K562 (cell line): ENCODE results near the gene DCUN1D4. TPM values are rescaled to one million over a fixed set of nuclear protein-coding genes. Genes with fewer than 3 reads are reported as not detected.

Experiments used
- ARID4B ChIP-seq: sonication (generic); formaldehyde crosslinking; IDR thresholded peaks from 2 replicates; pipeline ENCODE4 v1.8.0; 2022; ENCODE audit warnings: mild to moderate bottlenecking, missing genetic modification reagents
- CTBP1 ChIP-seq: fragments of 450-650 bp; IDR thresholded peaks from 2 replicates; pipeline ENCODE4 v1.6.1; 2016; ENCODE audit warnings: borderline replicate concordance
- CUX1 ChIP-seq: fragments of 200-800 bp; sonication (Bioruptor generic); IDR thresholded peaks from 2 replicates; pipeline ENCODE4 v1.6.1; 2016; ENCODE audit warnings: missing genetic modification characterization, missing compliant biosample characterization
- DPF2 ChIP-seq: fragments of 450-650 bp; IDR thresholded peaks from 2 replicates; pipeline ENCODE4 v1.6.1; 2016
- FOS ChIP-seq: IDR thresholded peaks from 3 replicates; pipeline ENCODE4 v1.6.1; 2011; ENCODE audit not compliant: insufficient read length; ENCODE audit errors: extremely low read depth
- HBP1 ChIP-seq: fragments of 450-650 bp; formaldehyde crosslinking; IDR thresholded peaks from 2 replicates; pipeline ENCODE4 v1.4.0; 2022; ENCODE audit warnings: missing genetic modification characterization
- HLTF ChIP-seq: fragments of 450-650 bp; IDR thresholded peaks from 2 replicates; pipeline ENCODE4 v1.6.1; 2016
- HSF4 ChIP-seq: fragments of 250-450 bp; sonication (Bioruptor Pico); IDR thresholded peaks from 2 replicates; pipeline ENCODE4 v2.1.2; 2022; ENCODE audit warnings: mild to moderate bottlenecking, moderate library complexity, borderline replicate concordance
- KDM1A ChIP-seq, 2 experiments: fragments of 450-650 bp; IDR thresholded peaks; 2 replicates each; pipeline ENCODE4 v1.6.1; 2016; ENCODE audit warnings: mild to moderate bottlenecking in 2 of 2
- MEIS2 ChIP-seq: fragments of 450-650 bp; IDR thresholded peaks from 2 replicates; pipeline ENCODE4 v1.6.1; 2014; ENCODE audit warnings: mild to moderate bottlenecking; ENCODE audit not compliant: partially characterized antibody
- PHTF2 ChIP-seq: fragments of 250-450 bp; sonication (Bioruptor Pico); IDR thresholded peaks from 2 replicates; pipeline ENCODE4 v1.5.0; 2021; ENCODE audit warnings: mild to moderate bottlenecking
- PRPF4 ChIP-seq: fragments of 200-400 bp; formaldehyde crosslinking; IDR thresholded peaks from one replicate; pipeline ENCODE4 v1.6.1; 2017; ENCODE audit warnings: low read length, low read depth, mild to moderate bottlenecking; ENCODE audit not compliant: insufficient read depth, poor library complexity, severe bottlenecking
- RBM15 ChIP-seq: fragments of 200-400 bp; formaldehyde crosslinking; IDR thresholded peaks from 2 replicates; pipeline ENCODE4 v1.6.1; 2018; ENCODE audit warnings: mild to moderate bottlenecking, low read length, moderate library complexity; ENCODE audit not compliant: insufficient read depth
- ZFP36 ChIP-seq: fragments of 150-350 bp; IDR thresholded peaks from 2 replicates; pipeline ENCODE4 v1.6.1; 2018; ENCODE audit warnings: low read length, low read depth; ENCODE audit not compliant: partially characterized antibody
- ZNF384 ChIP-seq: IDR thresholded peaks from 2 replicates; pipeline ENCODE4 v1.6.1; 2012; ENCODE audit warnings: low read depth, low read length, improper control_type of control experiment
- ZNF830 ChIP-seq: fragments of 250-450 bp; sonication (Bioruptor Pico); IDR thresholded peaks from 2 replicates; pipeline ENCODE4 v1.5.0; 2021; ENCODE audit warnings: mild to moderate bottlenecking
- ZZZ3 ChIP-seq: fragments of 450-650 bp; IDR thresholded peaks from 2 replicates; pipeline ENCODE4 v1.6.1; 2016; ENCODE audit warnings: antibody characterized with exemption, mild to moderate bottlenecking, moderate library complexity
- polyA plus RNA-seq, 8 experiments: library from polyadenylated mRNA; depleted of rRNA in 4 of 8; stranded (reverse) in 5 of 8; unstranded in 3 of 8; fragments of >200 nt; fragmentation: Nextera tagmentation in 2 of 8; fragmentation: Illumina TruSeq in 1 of 8; extraction: Ambion mirVana in 2 of 8; extraction: Trizol in 1 of 8; gene quantifications; 2 replicates each; pipeline versions ENCODE4 v1.2.1 to v1.2.3, GENCODE V29; 2011 to 2014; ENCODE audit warnings: inconsistent platforms in 1 of 8, missing spikeins in 1 of 8
- total RNA-seq, 7 experiments: library from RNA; depleted of rRNA in 6 of 7; stranded (reverse); fragments of >200 nt in 6 of 7; fragmentation: Illumina TruSeq in 2 of 7; extraction: Trizol in 2 of 7; gene quantifications; 2 replicates each; pipeline versions ENCODE4 v1.2.1 to v1.2.3, GENCODE V29; 2011 to 2021; ENCODE audit warnings: low replicate concordance in 1 of 7

The DCUN1D4 gene
- total and polyA plus RNA-seq, 9 of the 15 experiments (the other 6 are each of a cell fraction or from before 2014, with no cell fraction given): 15.1 to 73.5 (median 23.0) TPM

GRCh38 chr4:51853027-51853682, 10.2 kb downstream of the DCUN1D4 start (continued):
- no peak for TF ChIP-seq HSF4 (CRISPR knock-in tag)
- peak; percentile 79 for TF ChIP-seq CUX1 (CRISPR knock-in tag)
- no peak for TF ChIP-seq ZZZ3
- TF ChIP-seq CTBP1: 0 out of 2 replicates have a peak, but pooled peaks have one; percentile 19
- no peak for TF ChIP-seq PRPF4
- TF ChIP-seq RBM15: no peak
- TF ChIP-seq HBP1 (CRISPR knock-in tag): no peak
- no peak for TF ChIP-seq ARID4B (CRISPR knock-in tag)
- no peak for TF ChIP-seq ZNF384
- TF ChIP-seq ZNF830 (CRISPR knock-in tag): no peak
- 0 out of 4 replicates have a peak, but pooled peaks of 1 of the 2 experiments have one; percentile 4 for TF ChIP-seq KDM1A (IDR thresholded peaks at IDR 0.05)
- no peak for TF ChIP-seq HLTF
- no peak for TF ChIP-seq MEIS2
- no peak for TF ChIP-seq FOS
- peak; percentile 78 for TF ChIP-seq DPF2
- no peak for TF ChIP-seq ZFP36
- TF ChIP-seq PHTF2 (CRISPR knock-in tag): no peak
